GM10266 (cell line): Measurements from ENCODE around the gene THPO.

Experiments used
- DNase-seq: peaks from one replicate; pipeline ENCODE4 v3.0.0; 2012; ENCODE audit errors: extremely low spot score
- CTCF ChIP-seq: IDR thresholded peaks from 2 replicates; pipeline ENCODE4 v1.5.1; 2012; ENCODE audit warnings: mild to moderate bottlenecking, low read depth; ENCODE audit not compliant: control insufficient read depth, insufficient read depth; ENCODE audit errors: missing control alignments

The THPO gene

DNA sequence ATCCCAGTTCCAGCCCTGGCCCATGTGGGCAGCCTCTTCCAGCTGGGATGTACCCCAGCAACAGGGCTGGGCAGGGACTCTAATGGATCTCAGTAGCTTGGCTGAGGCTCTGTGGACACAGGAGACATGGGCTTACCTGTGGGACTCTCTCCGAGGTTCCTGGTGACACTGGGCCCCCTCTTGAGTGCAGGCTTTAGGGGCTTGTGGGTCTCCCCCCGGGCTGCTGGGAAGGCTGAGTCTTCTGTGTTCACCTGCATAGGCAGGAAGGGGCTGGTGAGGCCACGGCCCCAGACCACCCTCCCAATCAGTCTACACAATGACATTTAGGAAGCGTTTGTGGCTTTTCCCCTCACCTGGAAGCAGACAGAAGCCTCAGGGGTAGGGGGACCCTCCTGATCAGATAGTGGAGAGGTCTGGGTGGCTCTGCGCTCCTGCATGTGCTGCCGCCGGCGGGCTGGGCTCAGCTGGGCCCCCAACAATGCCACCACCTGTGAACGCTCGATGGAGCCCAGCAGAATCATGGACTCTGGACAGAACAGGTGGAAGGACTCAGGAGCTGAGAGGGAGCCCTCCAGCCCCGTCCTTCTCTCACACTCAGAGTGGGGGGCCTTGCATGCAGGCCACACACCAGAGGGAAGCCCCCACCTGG lies 25.0 kb downstream of the THPO start:
- no peak for TF ChIP-seq CTCF
- DNase-seq, result no peak

- no peak for TF ChIP-seq CTCF
- no peak for DNase-seq
These were observed 25.7 kb downstream of the THPO start for GRCh38 chr3:184352149-184352785.

DNA sequence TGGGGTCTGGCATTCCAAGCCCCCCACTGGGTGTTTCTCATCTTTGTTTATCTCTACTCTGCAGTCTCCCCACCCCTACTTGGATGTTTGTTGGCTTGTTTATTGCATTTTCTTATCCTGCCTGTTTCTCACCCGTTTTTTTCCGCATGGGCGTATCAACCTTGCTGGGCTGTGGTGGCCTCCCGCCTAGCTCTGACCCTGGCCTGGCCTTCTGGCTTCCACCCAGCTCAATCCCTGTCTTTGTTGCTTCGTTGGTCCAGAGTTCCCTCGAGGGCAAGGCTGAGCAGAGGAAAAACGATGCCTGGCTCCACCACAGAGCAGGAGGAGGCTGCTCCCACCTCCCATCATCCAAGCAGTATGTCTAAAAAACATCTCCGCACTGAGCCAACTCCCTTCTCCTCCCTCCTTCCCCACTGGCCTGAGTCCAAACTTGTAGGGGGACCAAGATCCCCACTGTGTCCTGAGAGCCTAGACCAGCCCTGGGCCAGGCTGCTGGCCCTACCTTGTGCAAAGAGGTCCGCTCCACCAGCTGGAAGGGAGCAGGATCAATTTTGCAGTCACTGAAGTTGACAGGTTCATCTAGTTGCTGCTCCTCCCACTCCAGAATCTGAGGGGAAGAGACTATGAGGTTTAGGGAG lies 26.4 kb downstream of the THPO start:
- no peak for DNase-seq
- TF ChIP-seq CTCF, result no peak

GRCh38 chr3:184350618-184351017 lies 27.4 kb downstream of the THPO start:
- TF ChIP-seq CTCF, result no peak
- DNase-seq, result no peak

DNA sequence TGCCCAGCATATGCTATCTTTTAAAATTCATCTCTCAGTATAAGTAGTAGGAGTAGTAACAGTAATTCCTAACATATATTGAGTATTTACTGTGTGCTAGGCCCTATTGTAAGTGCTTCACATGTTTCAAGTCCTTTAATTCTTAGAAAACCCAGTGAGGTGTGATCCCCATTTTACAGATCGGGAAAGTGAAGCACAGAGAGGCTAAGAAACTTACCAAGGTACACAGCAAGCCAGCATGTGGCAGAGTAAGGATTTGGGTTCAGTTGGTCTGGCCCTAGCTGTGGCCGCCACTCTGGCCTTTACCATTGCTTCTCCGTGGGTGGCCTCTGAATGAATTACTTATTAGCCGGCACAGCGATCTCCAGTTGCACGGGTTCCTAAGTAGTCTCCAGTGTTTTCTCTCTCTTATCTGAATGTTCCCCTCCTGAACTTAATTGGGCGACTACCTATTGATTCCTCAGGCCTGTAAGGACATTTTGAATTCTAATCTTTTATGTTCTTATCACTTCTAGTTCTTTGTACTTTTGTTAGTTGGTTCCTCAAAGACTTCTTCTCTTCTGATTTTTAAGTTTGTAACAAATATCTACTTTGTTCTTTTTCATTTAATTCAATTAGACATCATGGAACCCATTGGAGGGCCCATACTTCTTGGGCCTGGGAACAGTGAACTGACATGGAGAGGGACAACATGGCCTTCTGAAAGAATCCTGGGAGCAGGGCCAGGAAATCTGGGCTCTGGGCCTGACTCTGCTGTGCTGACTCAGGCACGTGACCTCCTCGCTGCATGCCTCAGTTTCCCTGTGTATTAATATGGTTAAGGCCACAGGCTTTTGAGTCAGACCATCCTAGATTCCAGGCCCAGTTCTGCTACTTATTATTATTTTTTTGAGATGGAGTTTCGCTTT lies 28.2 kb downstream of the THPO start:
- no peak for TF ChIP-seq CTCF
- DNase-seq, result no peak

DNA sequence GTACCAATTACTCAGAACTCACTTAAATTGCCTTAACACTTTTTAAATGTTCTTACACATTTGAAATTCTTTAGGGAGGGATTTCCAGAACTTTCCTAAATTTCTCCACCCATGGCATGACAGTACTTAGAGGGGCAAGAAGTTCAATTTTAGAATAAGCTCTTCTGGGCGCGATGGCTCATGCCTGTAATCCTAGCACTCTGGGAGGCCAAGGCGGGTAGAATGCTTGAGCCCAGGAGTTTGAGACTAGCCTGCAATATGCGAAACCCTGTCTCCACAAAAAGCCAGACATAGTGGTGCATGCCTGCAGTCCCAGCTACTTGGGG lies 30.0 kb downstream of the THPO start:
- DNase-seq, result no peak
- TF ChIP-seq CTCF, result no peak
